GM21390 (cell line): Measurements from ENCODE around the gene TADA1.

Experiments used
- ATAC-seq: cut with Tn5 transposase; IDR thresholded peaks from one replicate; pipeline ENCODE4 v1.9.1; 2021; ENCODE audit not compliant: unreplicated experiment

The TADA1 gene

DNA sequence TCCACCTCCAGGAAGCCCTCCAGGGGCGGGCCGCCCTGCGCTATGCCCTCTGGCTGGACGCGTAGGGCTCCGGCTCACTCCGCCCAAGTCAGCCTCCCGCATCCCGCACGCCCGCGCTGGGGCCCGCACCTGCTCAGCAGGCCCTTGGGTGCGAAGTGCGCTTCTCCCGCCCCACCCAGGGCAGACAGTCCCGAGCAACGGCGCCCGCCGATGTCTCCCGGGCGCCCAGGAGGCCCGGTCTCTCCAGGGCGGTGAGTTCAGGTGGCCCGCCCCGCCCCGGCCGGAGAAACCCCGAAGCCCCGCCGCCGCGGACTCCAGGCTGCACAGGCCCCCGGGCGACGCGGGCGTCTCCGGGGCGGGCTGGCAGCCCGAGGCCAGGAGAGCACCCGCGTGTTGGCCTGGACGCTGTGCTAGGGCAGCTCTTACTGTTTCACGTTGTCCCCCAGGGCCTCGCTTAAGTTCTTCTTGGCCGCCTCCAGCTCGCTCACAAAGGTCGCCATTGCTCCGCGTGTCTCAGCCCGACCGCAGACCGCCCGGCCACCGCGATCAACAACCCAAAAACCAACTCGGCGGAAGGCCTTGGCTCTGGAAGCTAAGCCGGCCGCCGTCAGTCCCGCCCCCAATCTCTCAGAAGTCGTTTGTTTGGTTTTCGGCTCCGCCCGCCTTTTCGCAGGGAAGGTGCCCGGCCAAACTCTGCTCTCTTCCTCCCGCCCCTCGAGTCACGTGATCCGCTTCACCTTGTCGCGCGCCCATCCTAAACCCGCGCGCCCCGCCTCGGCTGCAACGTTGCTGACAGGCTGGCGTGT is at the start of gene TADA1:
Gene TADA1, minus strand, starts transcription at position 531 of the 806 bp plus-strand sequence. Its CDS starts 31 bp downstream, at position 500.
- peak; percentile 84 for ATAC-seq

- peak; percentile 93 for ATAC-seq
These were observed 48.9 kb upstream of the TADA1 start for GRCh38 chr1:166924823-166925541.

- no peak for ATAC-seq
These were observed 44.8 kb upstream of the TADA1 start for GRCh38 chr1:166920561-166921475.

- ATAC-seq, result no peak
These were observed 42.9 kb upstream of the TADA1 start for GRCh38 chr1:166918956-166919316.

- ATAC-seq, result no peak
These were observed 42.3 kb upstream of the TADA1 start for GRCh38 chr1:166918088-166918955.

DNA sequence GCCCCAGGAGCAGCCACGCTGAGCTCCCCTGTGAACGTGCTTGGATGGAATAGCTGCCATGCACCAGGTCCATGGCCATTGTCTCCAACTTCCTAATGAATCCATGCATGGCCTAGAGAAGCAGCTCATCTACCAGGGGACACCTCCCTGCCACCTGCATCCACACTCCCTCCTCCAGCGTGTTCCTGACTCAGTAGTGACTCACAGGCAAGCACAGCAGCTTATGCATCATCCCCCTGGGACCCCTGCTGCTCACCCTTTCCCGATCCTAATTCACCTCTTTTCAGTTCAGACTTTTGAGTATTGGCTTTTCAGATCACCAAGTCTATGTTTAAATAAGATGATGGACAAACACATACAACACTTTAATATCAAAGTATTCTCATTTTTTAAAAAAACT is 39.9 kb upstream of the TADA1 start:
- no peak for ATAC-seq

- ATAC-seq, result no peak
These were observed 39.0 kb upstream of the TADA1 start for GRCh38 chr1:166915042-166915441.

DNA sequence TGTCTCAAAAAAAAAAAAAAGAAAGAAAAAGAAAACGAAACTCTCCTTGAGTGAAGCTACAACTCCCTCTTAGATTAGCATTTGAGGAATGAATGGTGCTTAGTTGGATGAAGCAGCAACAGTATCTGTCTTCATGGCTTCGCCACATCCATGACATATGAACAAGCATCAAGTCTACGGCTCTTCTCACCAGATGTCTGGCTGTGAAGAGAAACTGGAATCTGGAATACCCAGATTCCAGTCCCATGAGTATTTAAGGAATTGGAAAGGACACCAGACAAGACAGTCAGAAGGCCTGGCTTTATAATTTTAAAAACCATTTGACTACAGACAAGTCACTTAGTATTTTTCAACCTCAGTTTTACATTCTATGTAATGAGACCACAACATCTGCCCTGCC is 38.0 kb upstream of the TADA1 start:
- no peak for ATAC-seq

- ATAC-seq, result no peak
These were observed 35.6 kb upstream of the TADA1 start for GRCh38 chr1:166911624-166912023.

DNA sequence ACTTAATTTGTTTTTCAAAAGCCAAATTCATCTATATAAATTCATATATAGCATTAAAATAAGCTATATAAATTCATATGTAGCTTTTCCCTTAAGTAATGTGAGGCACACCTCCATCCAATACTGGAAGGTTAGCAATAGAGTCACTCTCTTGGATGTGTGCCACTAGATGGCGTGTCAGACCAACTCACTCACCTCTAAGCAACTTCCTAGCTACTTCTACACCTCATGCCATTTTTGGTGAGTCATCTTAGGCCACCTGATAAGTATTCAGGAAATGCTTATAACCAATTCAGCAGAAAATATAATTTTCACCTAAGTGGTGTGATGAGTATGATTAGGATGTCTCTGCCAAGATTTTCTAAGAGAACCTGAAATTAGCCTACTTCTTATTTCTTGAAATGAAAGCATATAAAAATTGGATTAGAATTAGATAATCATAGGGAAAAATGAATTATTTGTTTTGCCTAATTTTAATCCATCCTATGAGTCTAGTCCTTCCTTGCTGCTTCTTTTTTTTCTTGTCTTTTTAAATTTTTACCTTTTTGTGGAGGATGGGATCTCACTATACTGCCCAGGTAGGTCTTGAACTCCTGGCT is 34.4 kb upstream of the TADA1 start:
- peak; percentile 96 for ATAC-seq

DNA sequence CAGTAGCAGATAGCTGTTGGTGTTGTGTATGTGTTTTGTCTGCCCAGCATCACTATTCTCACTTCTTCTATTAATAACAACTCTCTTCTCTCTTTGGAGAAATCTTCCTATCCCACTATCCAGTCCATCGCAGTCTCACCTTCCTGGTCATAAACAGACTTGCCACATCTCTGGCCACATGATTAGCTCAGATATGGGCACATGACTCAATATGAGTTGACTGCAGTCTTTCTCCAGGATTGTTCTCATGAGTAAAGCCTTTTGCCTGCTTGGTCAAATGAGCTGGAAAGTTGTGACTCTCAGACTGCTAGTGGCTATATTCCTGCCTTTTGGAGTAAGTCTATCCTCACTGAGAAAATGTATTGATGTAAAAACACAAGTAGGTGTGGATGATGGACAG is 32.9 kb upstream of the TADA1 start:
- no peak for ATAC-seq

DNA sequence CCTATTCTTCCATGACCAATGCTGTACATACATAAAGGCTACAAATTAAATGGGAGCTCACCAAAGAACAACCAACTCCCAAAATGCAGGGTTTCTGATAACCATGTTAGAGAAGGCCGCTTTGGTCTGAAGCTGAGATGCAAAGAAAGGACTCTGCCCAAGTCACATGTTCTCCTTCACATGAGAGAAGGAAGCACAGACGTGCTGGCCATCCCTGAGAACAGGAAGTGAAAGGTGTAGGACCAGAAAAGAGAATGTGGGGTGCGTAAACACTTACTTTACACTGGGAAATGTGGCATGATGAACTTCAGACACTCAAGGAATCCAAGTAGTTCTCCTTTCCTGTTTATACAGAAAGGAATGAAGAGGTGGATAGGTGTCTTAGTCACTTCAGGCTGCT is 31.7 kb upstream of the TADA1 start:
- ATAC-seq, result no peak

GRCh38 chr1:166907051-166907450 is 31.0 kb upstream of the TADA1 start:
- ATAC-seq, result no peak

GRCh38 chr1:166906647-166907046 is 30.6 kb upstream of the TADA1 start:
- ATAC-seq, result no peak

- ATAC-seq, result no peak
These were observed 29.8 kb upstream of the TADA1 start for GRCh38 chr1:166905900-166906299.

DNA sequence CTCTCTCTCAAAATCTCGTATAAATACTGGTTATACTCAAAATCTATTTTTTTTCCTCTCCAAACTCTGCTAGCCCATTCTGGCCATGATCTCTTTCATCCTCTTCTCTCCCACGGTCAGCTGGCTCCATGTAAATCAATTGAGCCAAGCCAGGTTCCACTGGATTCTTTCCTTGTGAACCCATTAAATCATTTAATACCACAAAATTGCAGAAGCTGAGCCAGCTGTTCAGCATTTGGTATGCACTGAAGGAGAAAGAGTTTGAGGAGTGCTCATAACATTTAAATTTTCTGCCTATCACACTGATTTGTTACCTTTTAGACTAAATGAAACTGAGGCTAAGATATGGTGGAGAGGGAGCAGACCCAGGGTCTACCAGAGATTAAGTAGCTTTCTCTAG is 29.1 kb upstream of the TADA1 start:
- no peak for ATAC-seq

GRCh38 chr1:166903232-166903631 is 27.2 kb upstream of the TADA1 start:
- ATAC-seq, result no peak

- no peak for ATAC-seq
These were observed 26.2 kb upstream of the TADA1 start for GRCh38 chr1:166902279-166902678.

GRCh38 chr1:166900987-166901386 is 24.9 kb upstream of the TADA1 start:
- ATAC-seq, result no peak

GRCh38 chr1:166899769-166900168 is 23.7 kb upstream of the TADA1 start:
- no peak for ATAC-seq
